ENCODE measurements around the gene STYXL1.
A peak's percentile ranks its signal among the peaks of the same experiment; 100 is the strongest.
"Not testable (repeated sequence)": the region's sequence is repeated elsewhere in the genome, so short reads cannot be mapped to it uniquely, and the experiment has no call there.

Gene STYXL1, protein sequence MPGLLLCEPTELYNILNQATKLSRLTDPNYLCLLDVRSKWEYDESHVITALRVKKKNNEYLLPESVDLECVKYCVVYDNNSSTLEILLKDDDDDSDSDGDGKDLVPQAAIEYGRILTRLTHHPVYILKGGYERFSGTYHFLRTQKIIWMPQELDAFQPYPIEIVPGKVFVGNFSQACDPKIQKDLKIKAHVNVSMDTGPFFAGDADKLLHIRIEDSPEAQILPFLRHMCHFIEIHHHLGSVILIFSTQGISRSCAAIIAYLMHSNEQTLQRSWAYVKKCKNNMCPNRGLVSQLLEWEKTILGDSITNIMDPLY

DNA sequence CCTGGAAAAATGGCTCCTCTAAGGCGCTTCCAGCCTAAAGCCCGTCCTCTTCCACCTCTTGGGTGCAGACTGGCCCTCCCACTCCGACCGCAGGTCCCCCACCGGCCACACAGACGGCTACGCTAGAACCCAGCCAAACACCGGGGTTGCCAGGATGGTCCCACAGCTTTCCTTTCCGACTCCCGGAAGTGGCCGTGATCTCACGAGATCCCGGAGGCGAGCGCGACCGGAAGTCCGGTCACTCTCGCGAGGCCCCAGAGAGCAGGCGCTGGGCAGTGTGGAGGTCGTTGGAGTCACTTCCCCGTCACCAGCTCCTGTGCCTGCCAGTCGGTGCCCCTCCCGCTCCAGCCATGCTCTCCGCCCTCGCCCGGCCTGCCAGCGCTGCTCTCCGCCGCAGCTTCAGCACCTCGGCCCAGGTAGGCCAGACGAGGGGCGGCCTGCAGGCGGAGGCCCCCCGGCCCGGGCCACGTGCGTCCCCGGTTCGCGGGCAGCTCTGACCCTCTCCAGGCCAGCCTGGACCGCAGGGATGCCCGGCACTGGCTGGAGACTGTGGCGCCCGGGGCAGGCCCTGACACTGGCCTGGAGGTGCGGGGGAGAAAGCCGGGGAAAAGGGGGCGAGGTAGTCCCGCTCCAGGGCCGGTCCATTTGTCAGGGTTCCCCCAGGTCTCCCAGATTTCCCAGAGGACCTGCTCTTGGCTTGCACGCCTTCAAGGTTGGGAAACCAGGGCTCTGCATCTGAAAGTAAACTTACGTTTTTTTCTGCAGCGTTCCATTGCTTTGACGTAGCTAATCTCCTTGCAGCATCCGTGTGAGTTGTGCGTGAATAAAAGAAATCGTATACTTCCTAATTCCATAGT, at the start of gene STYXL1, which contains the start of gene MDH2:
Gene STYXL1, minus strand, starts transcription at position 190 of the 857 bp plus-strand sequence. CDS start 17,477 bp downstream, outside the sequence.
Gene MDH2, plus strand, starts transcription at position 296 of the 857 bp plus-strand sequence. Its CDS starts 55 bp downstream, at position 351.
- Histone ChIP-seq H3K4me1 (ENCODE audit: insufficient read depth, poor library complexity, severe bottlenecking) (peaks cover 9% of the 10 kb centered on the region), H3K4me3 (ENCODE audit: severe bottlenecking) (peak within 1 kb of the TSS; percentile 92), H3K9me3 (ENCODE audit: severe bottlenecking) (no peaks in the 10 kb centered on the region), H3K27ac (ENCODE audit: poor library complexity, severe bottlenecking) (peak within 1 kb of the TSS; percentile 75), H3K27me3 (ENCODE audit: insufficient read depth, poor library complexity, severe bottlenecking) (no peaks in the 10 kb centered on the region), H3K36me3 (ENCODE audit: low read depth) (peaks cover 14% of the 10 kb centered on the region; the same call in 1 of the 2 replicates)
- DNase-seq (ENCODE audit: low spot score) (peak; percentile 95), ATAC-seq (ENCODE audit: low read depth) (peak; percentile 92)
- TF ChIP-seq, protein P1, sequence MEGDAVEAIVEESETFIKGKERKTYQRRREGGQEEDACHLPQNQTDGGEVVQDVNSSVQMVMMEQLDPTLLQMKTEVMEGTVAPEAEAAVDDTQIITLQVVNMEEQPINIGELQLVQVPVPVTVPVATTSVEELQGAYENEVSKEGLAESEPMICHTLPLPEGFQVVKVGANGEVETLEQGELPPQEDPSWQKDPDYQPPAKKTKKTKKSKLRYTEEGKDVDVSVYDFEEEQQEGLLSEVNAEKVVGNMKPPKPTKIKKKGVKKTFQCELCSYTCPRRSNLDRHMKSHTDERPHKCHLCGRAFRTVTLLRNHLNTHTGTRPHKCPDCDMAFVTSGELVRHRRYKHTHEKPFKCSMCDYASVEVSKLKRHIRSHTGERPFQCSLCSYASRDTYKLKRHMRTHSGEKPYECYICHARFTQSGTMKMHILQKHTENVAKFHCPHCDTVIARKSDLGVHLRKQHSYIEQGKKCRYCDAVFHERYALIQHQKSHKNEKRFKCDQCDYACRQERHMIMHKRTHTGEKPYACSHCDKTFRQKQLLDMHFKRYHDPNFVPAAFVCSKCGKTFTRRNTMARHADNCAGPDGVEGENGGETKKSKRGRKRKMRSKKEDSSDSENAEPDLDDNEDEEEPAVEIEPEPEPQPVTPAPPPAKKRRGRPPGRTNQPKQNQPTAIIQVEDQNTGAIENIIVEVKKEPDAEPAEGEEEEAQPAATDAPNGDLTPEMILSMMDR (IDR thresholded peaks at IDR 0.05; ENCODE audit: poor library complexity, severe bottlenecking) = no peak

DNA sequence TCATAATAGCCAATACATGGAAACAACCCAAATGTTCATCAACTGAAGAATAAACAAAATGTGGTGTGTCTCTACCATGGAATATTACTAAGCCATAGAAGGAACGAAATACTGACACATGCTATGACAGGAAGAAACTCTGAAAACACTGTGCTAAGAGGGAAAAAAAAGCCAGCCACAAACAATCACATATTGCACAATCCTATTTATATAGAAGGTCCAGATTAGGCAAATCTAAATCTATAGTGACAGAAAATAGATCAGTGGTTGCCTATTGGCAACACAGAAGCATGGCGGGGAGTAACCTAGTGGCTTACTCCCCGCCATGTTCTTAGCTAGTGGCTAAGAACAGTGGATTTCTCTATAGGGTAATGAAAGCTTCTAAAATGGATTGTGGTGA, 48.1 kb upstream of the STYXL1 start:
- Histone ChIP-seq H3K27ac (ENCODE audit: poor library complexity, severe bottlenecking) (no peak overlapping the region), H3K4me3 (ENCODE audit: severe bottlenecking) (no peak overlapping the region), H3K4me1 (ENCODE audit: insufficient read depth, poor library complexity, severe bottlenecking) (no peaks in the 10 kb centered on the region), H3K36me3 (ENCODE audit: low read depth) (no peaks in the 10 kb centered on the region), H3K9me3 (ENCODE audit: severe bottlenecking) (no peaks in the 10 kb centered on the region), H3K27me3 (ENCODE audit: insufficient read depth, poor library complexity, severe bottlenecking) (no peaks in the 10 kb centered on the region)
- TF ChIP-seq, protein P1 (IDR thresholded peaks at IDR 0.05; ENCODE audit: poor library complexity, severe bottlenecking) = no peak
- DNase-seq (ENCODE audit: low spot score) (no peak), ATAC-seq (ENCODE audit: low read depth) (no peak)

DNA sequence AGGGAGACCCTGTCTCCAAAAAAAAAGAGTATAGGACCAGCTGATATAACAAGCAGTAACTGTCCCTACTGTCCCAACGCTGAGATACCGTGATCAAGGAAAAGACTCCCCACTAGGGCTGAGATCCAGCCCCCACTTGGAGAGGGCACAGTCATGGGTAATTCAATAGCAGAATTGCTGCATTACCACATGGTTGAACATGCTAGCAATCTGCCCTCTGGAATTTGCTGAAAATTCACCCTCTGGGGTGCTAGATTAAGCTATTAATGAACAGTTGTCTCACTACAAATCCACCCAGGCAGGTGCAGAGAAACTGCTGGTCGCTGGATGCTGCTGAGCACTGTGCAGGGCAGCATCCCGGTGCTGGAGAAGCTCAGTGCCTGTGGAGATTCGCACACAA, 46.5 kb upstream of the STYXL1 start:
- H3K27ac ChIP-seq (ENCODE audit: poor library complexity, severe bottlenecking); H3K9me3 ChIP-seq (ENCODE audit: severe bottlenecking); H3K27me3 ChIP-seq (ENCODE audit: insufficient read depth, poor library complexity, severe bottlenecking); H3K4me1 ChIP-seq (ENCODE audit: insufficient read depth, poor library complexity, severe bottlenecking); ATAC-seq (ENCODE audit: low read depth); DNase-seq (ENCODE audit: low spot score); H3K36me3 ChIP-seq (ENCODE audit: low read depth); H3K4me3 ChIP-seq (ENCODE audit: severe bottlenecking): not testable (repeated sequence)

DNA sequence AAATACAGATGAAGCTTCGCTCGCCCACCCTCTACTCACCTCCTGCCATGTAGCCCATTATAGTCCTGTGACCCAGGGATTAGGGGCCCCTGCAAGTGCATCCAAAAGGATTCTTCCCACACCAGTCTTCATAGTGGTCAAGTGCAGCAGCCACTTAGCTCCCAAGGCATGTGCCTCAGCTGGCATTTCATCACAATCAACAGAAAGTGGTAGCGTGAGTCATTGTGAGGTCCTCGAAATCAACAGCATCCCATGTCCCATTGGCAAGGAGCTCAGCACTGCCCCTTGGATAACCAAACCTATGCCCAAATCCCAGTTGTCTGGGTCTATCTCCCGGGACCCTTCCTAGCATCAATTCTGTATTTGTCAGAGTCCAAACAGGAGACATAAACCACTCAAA, 45.7 kb upstream of the STYXL1 start:
- ATAC-seq (ENCODE audit: low read depth); H3K27me3 ChIP-seq (ENCODE audit: insufficient read depth, poor library complexity, severe bottlenecking); H3K9me3 ChIP-seq (ENCODE audit: severe bottlenecking); DNase-seq (ENCODE audit: low spot score); H3K4me1 ChIP-seq (ENCODE audit: insufficient read depth, poor library complexity, severe bottlenecking); H3K4me3 ChIP-seq (ENCODE audit: severe bottlenecking); H3K36me3 ChIP-seq (ENCODE audit: low read depth); H3K27ac ChIP-seq (ENCODE audit: poor library complexity, severe bottlenecking): not testable (repeated sequence)

DNA sequence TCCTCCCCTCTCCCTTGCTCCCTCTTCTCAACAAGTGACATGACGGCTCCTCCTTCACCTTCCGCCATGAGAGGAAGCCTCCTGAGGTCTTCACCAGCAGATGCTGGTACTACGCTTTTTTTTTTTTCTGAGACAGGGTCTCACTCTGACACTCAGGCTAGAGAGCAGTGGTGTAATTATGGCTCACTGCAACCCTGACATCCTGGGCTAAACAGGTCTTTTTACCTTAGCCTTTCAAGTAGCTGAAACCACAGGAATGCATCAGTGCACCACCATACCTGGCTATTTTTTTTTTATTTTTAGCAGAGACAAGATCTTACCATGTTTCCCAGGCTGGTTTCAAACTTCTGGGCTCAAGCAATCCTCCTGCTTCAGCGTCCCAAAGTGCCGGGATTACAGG, 43.7 kb upstream of the STYXL1 start:
- H3K27me3 ChIP-seq (ENCODE audit: insufficient read depth, poor library complexity, severe bottlenecking) = no peaks in the 10 kb centered on the region
- peaks cover 21% of the 10 kb centered on the region for H3K4me1 ChIP-seq (ENCODE audit: insufficient read depth, poor library complexity, severe bottlenecking)
- ATAC-seq (ENCODE audit: low read depth) (peak; percentile 48; the same call in 2 of the 3 replicates), DNase-seq (ENCODE audit: low spot score) (no peak)
- H3K36me3 ChIP-seq (ENCODE audit: low read depth) = no peaks in the 10 kb centered on the region
- H3K27ac ChIP-seq (ENCODE audit: poor library complexity, severe bottlenecking) = no peak overlapping the region
- TF ChIP-seq, protein P1 (IDR thresholded peaks at IDR 0.05; ENCODE audit: poor library complexity, severe bottlenecking) = no peak
- H3K4me3 ChIP-seq (ENCODE audit: severe bottlenecking) = no peak overlapping the region
- H3K9me3 ChIP-seq (ENCODE audit: severe bottlenecking) = no peaks in the 10 kb centered on the region
